GM10266 (cell line): ENCODE data around the gene GNB2.
"Not testable (repeated sequence)": the region's sequence is repeated elsewhere in the genome, so short reads cannot be mapped to it uniquely, and the experiment has no call there.

Source experiments
- DNase-seq: peaks from one replicate; pipeline ENCODE4 v3.0.0; 2012; ENCODE audit errors: extremely low spot score
- TF ChIP-seq, protein P1 (sequence below): IDR thresholded peaks from 2 replicates; pipeline ENCODE4 v1.5.1; 2012; ENCODE audit warnings: mild to moderate bottlenecking, low read depth; ENCODE audit not compliant: control insufficient read depth, insufficient read depth; ENCODE audit errors: missing control alignments

GNB2 gene

DNA sequence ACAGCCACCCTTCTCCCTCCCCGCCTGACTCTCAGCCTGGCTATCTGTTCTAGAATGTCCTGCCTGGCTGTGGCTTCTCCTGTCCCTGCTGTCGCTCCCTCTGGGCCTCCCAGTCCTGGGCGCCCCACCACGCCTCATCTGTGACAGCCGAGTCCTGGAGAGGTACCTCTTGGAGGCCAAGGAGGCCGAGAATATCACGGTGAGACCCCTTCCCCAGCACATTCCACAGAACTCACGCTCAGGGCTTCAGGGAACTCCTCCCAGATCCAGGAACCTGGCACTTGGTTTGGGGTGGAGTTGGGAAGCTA, 47.9 kb downstream of the GNB2 start:
- TF ChIP-seq, protein P1, sequence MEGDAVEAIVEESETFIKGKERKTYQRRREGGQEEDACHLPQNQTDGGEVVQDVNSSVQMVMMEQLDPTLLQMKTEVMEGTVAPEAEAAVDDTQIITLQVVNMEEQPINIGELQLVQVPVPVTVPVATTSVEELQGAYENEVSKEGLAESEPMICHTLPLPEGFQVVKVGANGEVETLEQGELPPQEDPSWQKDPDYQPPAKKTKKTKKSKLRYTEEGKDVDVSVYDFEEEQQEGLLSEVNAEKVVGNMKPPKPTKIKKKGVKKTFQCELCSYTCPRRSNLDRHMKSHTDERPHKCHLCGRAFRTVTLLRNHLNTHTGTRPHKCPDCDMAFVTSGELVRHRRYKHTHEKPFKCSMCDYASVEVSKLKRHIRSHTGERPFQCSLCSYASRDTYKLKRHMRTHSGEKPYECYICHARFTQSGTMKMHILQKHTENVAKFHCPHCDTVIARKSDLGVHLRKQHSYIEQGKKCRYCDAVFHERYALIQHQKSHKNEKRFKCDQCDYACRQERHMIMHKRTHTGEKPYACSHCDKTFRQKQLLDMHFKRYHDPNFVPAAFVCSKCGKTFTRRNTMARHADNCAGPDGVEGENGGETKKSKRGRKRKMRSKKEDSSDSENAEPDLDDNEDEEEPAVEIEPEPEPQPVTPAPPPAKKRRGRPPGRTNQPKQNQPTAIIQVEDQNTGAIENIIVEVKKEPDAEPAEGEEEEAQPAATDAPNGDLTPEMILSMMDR = no peak
- DNase-seq = no peak

DNA sequence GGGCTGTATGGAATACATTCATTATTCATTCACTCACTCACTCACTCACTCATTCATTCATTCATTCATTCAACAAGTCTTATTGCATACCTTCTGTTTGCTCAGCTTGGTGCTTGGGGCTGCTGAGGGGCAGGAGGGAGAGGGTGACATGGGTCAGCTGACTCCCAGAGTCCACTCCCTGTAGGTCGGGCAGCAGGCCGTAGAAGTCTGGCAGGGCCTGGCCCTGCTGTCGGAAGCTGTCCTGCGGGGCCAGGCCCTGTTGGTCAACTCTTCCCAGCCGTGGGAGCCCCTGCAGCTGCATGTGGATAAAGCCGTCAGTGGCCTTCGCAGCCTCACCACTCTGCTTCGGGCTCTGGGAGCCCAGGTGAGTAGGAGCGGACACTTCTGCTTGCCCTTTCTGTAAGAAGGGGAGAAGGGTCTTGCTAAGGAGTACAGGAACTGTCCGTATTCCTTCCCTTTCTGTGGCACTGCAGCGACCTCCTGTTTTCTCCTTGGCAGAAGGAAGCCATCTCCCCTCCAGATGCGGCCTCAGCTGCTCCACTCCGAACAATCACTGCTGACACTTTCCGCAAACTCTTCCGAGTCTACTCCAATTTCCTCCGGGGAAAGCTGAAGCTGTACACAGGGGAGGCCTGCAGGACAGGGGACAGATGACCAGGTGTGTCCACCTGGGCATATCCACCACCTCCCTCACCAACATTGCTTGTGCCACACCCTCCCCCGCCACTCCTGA, 49.1 kb downstream of the GNB2 start:
- DNase-seq = no peak
- TF ChIP-seq, protein P1 = no peak

DNA sequence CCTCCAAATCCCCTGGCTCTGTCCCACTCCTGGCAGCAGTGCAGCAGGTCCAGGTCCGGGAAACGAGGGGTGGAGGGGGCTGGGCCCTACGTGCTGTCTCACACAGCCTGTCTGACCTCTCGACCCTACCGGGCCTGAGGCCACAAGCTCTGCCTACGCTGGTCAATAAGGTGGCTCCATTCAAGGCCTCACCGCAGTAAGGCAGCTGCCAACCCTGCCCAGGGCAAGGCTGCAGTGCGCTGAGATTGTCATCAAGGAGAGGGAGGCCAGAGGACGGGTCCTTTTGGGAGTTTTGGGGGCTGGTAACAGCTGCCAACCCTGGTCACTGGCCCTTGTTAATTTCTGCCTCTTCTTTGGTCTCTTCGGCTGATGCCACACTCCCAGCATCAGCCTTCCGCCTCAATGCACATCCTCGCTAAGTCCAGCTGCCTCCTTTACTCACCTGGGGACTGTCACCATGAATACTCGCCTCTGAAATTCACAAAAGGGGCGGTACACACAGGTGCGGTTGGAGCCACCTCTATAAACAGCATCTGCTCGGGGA, 50.3 kb downstream of the GNB2 start:
- TF ChIP-seq, protein P1 = no peak
- no peak for DNase-seq

DNA sequence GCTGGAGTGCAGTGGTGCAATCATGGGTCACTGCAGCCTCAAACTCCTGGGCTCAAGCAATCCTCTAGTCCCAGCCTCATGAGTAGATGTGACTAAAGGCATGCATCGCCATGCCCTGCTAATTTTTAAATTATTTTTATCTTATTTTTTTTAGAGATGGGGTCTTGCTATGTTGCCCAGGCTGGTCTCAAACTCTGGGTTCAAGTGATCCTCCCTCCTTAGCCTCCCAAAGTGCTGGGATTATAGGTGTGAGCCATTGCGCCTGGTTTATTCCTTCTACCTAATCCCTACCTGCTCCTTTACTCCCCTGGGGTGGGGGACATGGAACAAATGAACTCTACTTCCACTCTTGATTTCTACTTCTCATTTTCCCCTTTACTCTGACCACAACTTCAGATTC, 50.8 kb downstream of the GNB2 start:
- not testable (repeated sequence) for DNase-seq

DNA sequence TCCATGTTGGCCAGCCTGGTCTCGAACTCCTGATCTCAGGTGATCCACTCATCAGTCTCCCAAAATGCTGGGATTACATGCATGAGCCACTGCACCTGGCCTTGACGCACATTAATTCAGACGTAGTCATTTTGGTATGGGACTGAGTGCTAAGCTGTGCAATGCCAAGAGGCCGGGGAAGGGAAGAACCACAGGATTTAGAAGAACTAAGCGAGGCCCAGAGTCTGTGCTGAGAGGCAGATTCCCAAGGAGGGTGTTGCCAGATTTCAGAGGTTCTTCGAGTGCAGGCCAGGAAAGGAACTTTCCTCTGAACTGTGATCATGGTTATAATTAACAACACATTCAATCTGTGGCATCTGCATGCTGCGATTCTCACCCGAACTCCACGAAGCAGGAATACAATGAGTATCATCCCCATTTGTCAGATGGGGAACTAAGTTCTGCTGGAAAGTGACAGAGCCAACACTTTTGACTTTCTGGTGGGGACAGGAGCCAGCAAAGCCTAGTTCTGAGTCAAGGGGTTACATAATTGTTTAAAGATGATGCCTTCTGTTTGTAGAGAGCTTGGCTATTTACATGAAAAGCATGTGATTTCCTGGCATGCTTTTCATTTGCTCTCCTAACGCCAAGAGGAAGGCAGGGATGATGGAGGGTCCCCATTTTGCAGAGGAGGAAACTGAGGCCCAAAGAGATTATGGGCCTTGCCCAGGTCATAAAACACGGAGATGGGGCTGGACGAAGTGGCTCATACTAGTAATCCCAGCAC, 53.6 kb downstream of the GNB2 start:
- DNase-seq = no peak
- TF ChIP-seq, protein P1 = no peak

DNA sequence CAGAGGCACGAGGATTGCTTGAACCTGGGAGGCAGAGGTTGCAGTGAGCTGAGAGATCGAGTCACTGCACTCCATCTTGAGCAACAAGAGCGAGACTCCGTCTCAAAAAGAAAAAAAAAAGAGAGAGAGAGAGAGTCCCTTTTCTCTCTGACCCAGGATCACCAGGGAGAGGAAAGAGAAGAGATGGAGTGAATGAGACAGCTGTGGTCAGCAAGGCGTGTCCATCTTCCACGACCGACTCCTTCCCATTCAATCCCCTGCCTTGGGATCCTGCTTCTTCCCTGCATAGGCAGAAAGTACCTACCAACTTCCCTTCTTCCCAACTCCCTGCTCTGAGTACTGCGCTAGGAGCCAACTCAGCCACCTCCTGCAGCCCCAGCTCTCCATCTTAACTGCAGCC, 54.7 kb downstream of the GNB2 start:
- TF ChIP-seq, protein P1 = no peak
- no peak for DNase-seq
